Testis (tissue), 3 donors: ENCODE measurements around the gene PTMA. TPM values are rescaled to one million over a fixed set of nuclear protein-coding genes. Genes with fewer than 3 reads are reported as not detected.

ENCODE experiments used
- DNase-seq: peaks from one replicate; pipeline ENCODE4 v3.0.0-alpha.2; 2019
- H3K27ac ChIP-seq, 2 donors: fragments of 200-600 bp; sonication (generic); one replicate each; pipeline ENCODE4 v1.5.1; 2019
- H3K27me3 ChIP-seq: fragments of 200-600 bp; sonication (generic); one replicate; pipeline ENCODE4 v1.5.1; 2019
- H3K36me3 ChIP-seq: fragments of 200-600 bp; sonication (generic); one replicate; pipeline ENCODE4 v1.5.1; 2017; ENCODE audit warnings: low read depth; ENCODE audit errors: missing control alignments
- H3K4me1 ChIP-seq: fragments of 200-600 bp; sonication (generic); one replicate; pipeline ENCODE4 v1.5.1; 2019
- H3K4me3 ChIP-seq, 2 donors: fragments of 200-600 bp; sonication (generic); one replicate each; pipeline ENCODE4 v1.5.1; 2017 to 2019
- H3K9me3 ChIP-seq: fragments of 200-600 bp; sonication (generic); one replicate; pipeline ENCODE4 v1.5.1; 2017
- POLR2A ChIP-seq: fragments of 450-650 bp; IDR thresholded peaks from one replicate; pipeline ENCODE4 v1.6.1; 2017; ENCODE audit warnings: antibody characterized with exemption, mild to moderate bottlenecking, moderate library complexity
- WGBS, 2 donors: methylation state at CpG; one replicate each; pipeline ENCODE4 v1.1.5; 2018; 5-methylcytosine and 5-hydroxymethylcytosine counted together
- intact Hi-C: fragments of 100-400 bp; cut with DNase I; formaldehyde crosslinking; loops from one replicate; pipeline ENCODE4 v1.15.1; 2023; ENCODE audit warnings: low total_unique reads
- polyA plus RNA-seq: library from polyadenylated mRNA; stranded (reverse); fragments of 350-450 nt; fragmentation: Illumina TruSeq; extraction: RNeasy Lipid Tissue Mini Kit (QIAGEN cat#74804); gene quantifications from one replicate; pipeline ENCODE4 v1.2.3, GENCODE V29; 2014; ENCODE audit warnings: low read depth, low replicate concordance; ENCODE audit not compliant: insufficient read depth
- total RNA-seq, 2 donors: library from RNA; depleted of rRNA; stranded (reverse); fragments of >200 nt; gene quantifications; one replicate each; pipeline ENCODE4 v1.2.3, GENCODE V29; 2016
- TF ChIP-seq, protein P1 (sequence below), 3 experiments: fragments of 450-650 bp in 2 of 3; fragments of 200-600 bp in 1 of 3; sonication (generic) in 1 of 3; IDR thresholded peaks; one replicate each; pipeline ENCODE4 v1.5.1; 2016 to 2019; ENCODE audit warnings: antibody characterized with exemption in 3 of 3, mild to moderate bottlenecking in 2 of 3, moderate library complexity in 1 of 3

PTMA gene
- total and polyA plus RNA-seq, 3 donors from 2014 or later: 278 to 583 (median 311) TPM

DNA sequence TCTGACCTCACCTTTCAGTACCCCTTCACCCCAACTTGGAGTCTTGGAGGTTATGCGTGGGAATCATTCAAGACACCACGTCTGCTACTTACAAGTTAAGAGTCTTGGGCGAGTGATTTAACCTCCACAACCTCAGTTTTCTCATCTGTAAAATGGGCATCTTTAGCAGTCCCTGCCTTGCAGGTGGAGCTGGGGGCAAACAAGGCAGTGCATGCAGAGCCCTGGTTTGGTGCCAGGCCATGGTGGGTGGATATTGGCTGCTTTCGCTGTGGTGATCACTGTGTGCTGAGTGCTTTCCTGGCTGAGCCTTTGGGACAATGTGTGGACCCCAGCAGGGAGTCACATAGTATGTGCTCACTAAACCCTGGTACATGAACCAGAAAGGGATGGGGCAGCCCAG lies 20.4 kb upstream of the PTMA start:
- Histone ChIP-seq H3K4me1 (no peaks in the 10 kb centered on the region), H3K27me3 (no peaks in the 10 kb centered on the region), H3K27ac (no peak overlapping the region), H3K36me3 (no peaks in the 10 kb centered on the region), H3K4me3 (no peak overlapping the region), H3K9me3 (no peaks in the 10 kb centered on the region)
- intact Hi-C loops: no loop called here
- WGBS, 2 donors: 79 to 97% methylated on average over 4 of the region's 4 CpGs
- TF ChIP-seq POLR2A: no peak
- TF ChIP-seq, protein P1, sequence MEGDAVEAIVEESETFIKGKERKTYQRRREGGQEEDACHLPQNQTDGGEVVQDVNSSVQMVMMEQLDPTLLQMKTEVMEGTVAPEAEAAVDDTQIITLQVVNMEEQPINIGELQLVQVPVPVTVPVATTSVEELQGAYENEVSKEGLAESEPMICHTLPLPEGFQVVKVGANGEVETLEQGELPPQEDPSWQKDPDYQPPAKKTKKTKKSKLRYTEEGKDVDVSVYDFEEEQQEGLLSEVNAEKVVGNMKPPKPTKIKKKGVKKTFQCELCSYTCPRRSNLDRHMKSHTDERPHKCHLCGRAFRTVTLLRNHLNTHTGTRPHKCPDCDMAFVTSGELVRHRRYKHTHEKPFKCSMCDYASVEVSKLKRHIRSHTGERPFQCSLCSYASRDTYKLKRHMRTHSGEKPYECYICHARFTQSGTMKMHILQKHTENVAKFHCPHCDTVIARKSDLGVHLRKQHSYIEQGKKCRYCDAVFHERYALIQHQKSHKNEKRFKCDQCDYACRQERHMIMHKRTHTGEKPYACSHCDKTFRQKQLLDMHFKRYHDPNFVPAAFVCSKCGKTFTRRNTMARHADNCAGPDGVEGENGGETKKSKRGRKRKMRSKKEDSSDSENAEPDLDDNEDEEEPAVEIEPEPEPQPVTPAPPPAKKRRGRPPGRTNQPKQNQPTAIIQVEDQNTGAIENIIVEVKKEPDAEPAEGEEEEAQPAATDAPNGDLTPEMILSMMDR (IDR thresholded peaks at IDR 0.05): no peak
- no peak for DNase-seq

GRCh38 chr2:231688719-231689118 lies 19.6 kb upstream of the PTMA start:
- no peak for TF ChIP-seq POLR2A
- TF ChIP-seq, protein P1 (IDR thresholded peaks at IDR 0.05): no peak
- no peak for DNase-seq
- Histone ChIP-seq H3K27ac (no peak overlapping the region), H3K36me3 (no peaks in the 10 kb centered on the region), H3K9me3 (no peaks in the 10 kb centered on the region), H3K4me1 (no peaks in the 10 kb centered on the region), H3K4me3 (no peak overlapping the region), H3K27me3 (no peaks in the 10 kb centered on the region)
- 84 to 90% methylated on average over 7 to 13 of the region's 17 CpGs for WGBS, 2 donors
- intact Hi-C loops: no loop called here

DNA sequence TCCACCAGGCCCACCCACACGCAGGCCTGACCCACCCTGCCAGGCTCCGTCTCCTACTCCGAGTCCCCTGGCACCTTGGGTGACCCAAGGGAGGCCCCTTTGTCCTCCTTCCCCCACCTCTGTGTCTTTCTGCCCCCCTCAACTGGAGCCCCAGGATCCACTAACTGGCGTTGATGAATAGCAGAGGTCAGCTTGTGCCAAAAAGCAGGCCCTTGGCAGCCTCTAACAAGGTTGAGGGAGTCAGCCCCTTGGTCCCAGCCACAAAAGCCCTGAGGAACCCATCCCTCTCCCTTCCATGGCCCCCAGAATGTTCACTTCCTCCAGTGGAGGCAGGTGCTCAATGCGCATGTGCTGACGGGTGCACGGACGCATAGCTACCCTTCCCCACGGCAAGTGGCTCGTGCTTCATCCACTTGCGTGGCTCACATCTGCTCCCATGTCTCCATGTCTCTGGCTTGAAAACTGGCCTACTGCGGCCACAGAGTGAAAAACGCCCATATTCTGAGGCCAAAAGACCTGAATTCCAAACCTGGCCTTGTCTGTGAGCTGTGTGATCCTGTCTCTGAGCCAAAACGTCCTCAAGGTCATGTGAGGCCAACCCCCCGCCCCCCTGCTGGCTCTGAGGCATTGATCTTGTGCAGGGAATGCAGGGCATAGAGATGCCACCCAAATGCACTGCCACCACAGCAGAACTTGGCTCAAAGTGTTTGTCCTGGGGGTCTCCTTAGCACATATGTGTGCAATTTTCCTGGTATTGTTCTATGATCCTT lies 19.0 kb upstream of the PTMA start:
- DNase-seq: no peak
- intact Hi-C loops: no loop called here
- TF ChIP-seq, protein P1 (IDR thresholded peaks at IDR 0.05): no peak
- no peak for TF ChIP-seq POLR2A
- Histone ChIP-seq H3K27ac (no peak overlapping the region), H3K9me3 (no peaks in the 10 kb centered on the region), H3K36me3 (no peaks in the 10 kb centered on the region), H3K4me1 (no peaks in the 10 kb centered on the region), H3K4me3 (no peak overlapping the region), H3K27me3 (no peaks in the 10 kb centered on the region)
- WGBS, 2 donors: 78 to 81% methylated on average over 12 to 15 of the region's 15 CpGs

GRCh38 chr2:231691251-231691772 lies 17.0 kb upstream of the PTMA start:
- TF ChIP-seq, protein P1 (IDR thresholded peaks at IDR 0.05): no peak
- no peak for TF ChIP-seq POLR2A
- intact Hi-C loops: no loop called here
- Histone ChIP-seq H3K36me3 (no peaks in the 10 kb centered on the region), H3K4me3 (no peak overlapping the region), H3K9me3 (no peaks in the 10 kb centered on the region), H3K4me1 (no peaks in the 10 kb centered on the region), H3K27ac (no peak overlapping the region), H3K27me3 (no peaks in the 10 kb centered on the region)
- no peak for DNase-seq
- WGBS, 2 donors: 65 to 77% methylated on average over 9 of the region's 9 CpGs

DNA sequence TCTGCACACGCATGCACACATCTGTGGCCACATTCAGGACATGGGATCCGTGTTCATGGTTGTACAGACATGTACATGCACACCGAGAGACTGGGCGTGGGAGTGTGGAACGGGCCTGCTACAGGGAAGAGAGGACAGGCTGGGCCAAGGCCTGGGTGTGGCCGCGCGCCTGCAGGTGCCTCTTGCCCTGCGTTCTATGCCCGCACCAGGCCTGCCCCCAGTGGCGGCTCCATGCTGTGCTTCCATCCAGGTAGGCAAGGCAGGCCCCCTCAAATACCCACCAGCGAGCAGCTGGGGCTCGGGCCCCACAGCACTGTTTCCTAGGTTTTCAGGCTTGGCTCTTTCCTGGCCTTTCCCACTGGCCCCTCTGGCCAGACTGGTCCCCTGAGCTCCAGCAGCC lies 15.5 kb upstream of the PTMA start:
- DNase-seq: no peak
- H3K36me3 ChIP-seq: no peaks in the 10 kb centered on the region
- H3K4me3 ChIP-seq: no peak overlapping the region
- no peaks in the 10 kb centered on the region for H3K27me3 ChIP-seq
- WGBS, 2 donors: 91 to 96% methylated on average over 11 to 13 of the region's 13 CpGs
- H3K27ac ChIP-seq: no peak overlapping the region
- no peaks in the 10 kb centered on the region for H3K4me1 ChIP-seq
- intact Hi-C loops: no loop called here
- H3K9me3 ChIP-seq: no peaks in the 10 kb centered on the region
- TF ChIP-seq POLR2A: no peak
- TF ChIP-seq, protein P1 (IDR thresholded peaks at IDR 0.05): no peak
